ENCODE data around the gene SLC35C1. TPM values are rescaled to one million over a fixed set of nuclear protein-coding genes. Genes with fewer than 3 reads are reported as not detected.

The SLC35C1 gene
- total and polyA plus RNA-seq, 2 donors (not counting 3 experiments of a cell fraction or from before 2014, with no cell fraction given) = 8.5 to 19.8 TPM

DNA sequence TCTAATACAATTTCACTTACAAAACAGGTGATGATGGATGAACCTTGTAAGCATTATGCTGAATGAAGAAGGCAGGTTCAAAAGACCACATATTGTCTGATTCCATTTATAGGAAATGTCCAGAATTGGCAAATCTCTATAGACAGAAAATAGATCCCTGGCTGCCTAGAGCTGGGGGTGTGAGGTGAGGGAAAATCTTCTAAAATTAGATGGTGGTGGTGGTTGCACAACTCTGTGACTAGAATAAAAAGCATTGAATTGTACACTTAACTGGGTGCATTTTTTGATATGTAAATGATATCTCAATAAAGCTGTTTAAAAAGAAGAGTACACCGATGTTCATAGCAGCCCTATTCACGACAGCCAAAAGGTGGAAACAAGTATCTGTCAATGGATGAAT, 25.6 kb downstream of the SLC35C1 start:
- POLR2A ChIA-PET = interaction anchor here (0.9 kb wide), 1 partner anchor 12 kb away, joined by 3 read pairs; no protein-coding TSS in a partner anchor
- dilution Hi-C loops (cut with MboI; ENCODE audit: extremely low pct_ligation_motif_present, low sequenced_read_pairs) = no loop called here
- H3K27me3 ChIP-seq (ENCODE audit: control insufficient read depth in 2 of 2, insufficient read depth in 2 of 2, low read length in 2 of 2) = peaks cover 28 to 34% of the 10 kb centered on the region in 2 experiments

More for the DNA sequence above, 25.6 kb downstream of the SLC35C1 start:
- no peaks in the 10 kb centered on the region for H3K9me3 ChIP-seq (replicated peaks; ENCODE audit: control insufficient read depth, insufficient read depth, low read length)
- H3K4me1 ChIP-seq (ENCODE audit: control insufficient read depth, extremely low read depth, insufficient read depth, low read length) = no peaks in the 10 kb centered on the region
- CTCF ChIA-PET = no interaction called here
- no peak overlapping the region for H3K9ac ChIP-seq (replicated peaks; ENCODE audit: extremely low read depth, insufficient read depth, low read length)
- BruUV-seq (replicated peaks) = no TSS peak
- H3K79me2 ChIP-seq (ENCODE audit: control insufficient read depth, insufficient read depth, low read length) = no peaks in the 10 kb centered on the region
- H3K4me2 ChIP-seq (ENCODE audit: insufficient read depth, low read length) = no peak overlapping the region
- H4K20me1 ChIP-seq (replicated peaks; ENCODE audit: control insufficient read depth, extremely low read depth, insufficient read depth, low read length) = no peaks in the 10 kb centered on the region
- no peaks in the 10 kb centered on the region for H3K9me1 ChIP-seq (replicated peaks; ENCODE audit: control insufficient read depth, extremely low read depth, insufficient read depth, low read length)
- H3K27ac ChIP-seq (ENCODE audit: insufficient read depth, low read depth, low read length) = no peak overlapping the region
- intact Hi-C loops (cut with micrococcal nuclease) = no loop called here
- H3K4me3 ChIP-seq (replicated peaks in 1 of 3; ENCODE audit: insufficient read depth in 1 of 3, low read depth in 1 of 3, low read length in 3 of 3) = no peak overlapping the region
- H3K36me3 ChIP-seq (ENCODE audit: control insufficient read depth in 2 of 2, extremely low read depth in 1 of 2, insufficient read depth in 2 of 2, low read length in 2 of 2) = no peaks in the 10 kb centered on the region
- no peak for FAIRE-seq
- TF ChIP-seq, protein P1, sequence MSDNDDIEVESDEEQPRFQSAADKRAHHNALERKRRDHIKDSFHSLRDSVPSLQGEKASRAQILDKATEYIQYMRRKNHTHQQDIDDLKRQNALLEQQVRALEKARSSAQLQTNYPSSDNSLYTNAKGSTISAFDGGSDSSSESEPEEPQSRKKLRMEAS (IDR thresholded peaks at IDR 0.05; ENCODE audit: insufficient read depth, insufficient read length) = no peak
- no peak for TF ChIP-seq GATA2 (IDR thresholded peaks at IDR 0.05; ENCODE audit: insufficient read depth, insufficient read length, low read depth, low read length)
- TF ChIP-seq POLR2A (IDR thresholded peaks at IDR 0.05; ENCODE audit: low read depth, low read length) = no peak
- TF ChIP-seq MYC (IDR thresholded peaks at IDR 0.05; ENCODE audit: low read depth, low read length) = no peak
- no peak for TF ChIP-seq JUN (IDR thresholded peaks at IDR 0.05; ENCODE audit: borderline replicate concordance, insufficient read depth, insufficient read length, low read depth)
- no peak for TF ChIP-seq FOS (IDR thresholded peaks at IDR 0.05; ENCODE audit: borderline replicate concordance, insufficient read depth, low read length)
- TF ChIP-seq, protein P2, sequence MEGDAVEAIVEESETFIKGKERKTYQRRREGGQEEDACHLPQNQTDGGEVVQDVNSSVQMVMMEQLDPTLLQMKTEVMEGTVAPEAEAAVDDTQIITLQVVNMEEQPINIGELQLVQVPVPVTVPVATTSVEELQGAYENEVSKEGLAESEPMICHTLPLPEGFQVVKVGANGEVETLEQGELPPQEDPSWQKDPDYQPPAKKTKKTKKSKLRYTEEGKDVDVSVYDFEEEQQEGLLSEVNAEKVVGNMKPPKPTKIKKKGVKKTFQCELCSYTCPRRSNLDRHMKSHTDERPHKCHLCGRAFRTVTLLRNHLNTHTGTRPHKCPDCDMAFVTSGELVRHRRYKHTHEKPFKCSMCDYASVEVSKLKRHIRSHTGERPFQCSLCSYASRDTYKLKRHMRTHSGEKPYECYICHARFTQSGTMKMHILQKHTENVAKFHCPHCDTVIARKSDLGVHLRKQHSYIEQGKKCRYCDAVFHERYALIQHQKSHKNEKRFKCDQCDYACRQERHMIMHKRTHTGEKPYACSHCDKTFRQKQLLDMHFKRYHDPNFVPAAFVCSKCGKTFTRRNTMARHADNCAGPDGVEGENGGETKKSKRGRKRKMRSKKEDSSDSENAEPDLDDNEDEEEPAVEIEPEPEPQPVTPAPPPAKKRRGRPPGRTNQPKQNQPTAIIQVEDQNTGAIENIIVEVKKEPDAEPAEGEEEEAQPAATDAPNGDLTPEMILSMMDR (IDR thresholded peaks at IDR 0.05; ENCODE audit: extremely low read depth in 1 of 2, insufficient read depth in 1 of 2, low read depth in 1 of 2, low read length in 2 of 2) = no peak
- no peak for TF ChIP-seq POLR2AphosphoS5 (IDR thresholded peaks at IDR 0.05; ENCODE audit: insufficient read depth, low read depth, low read length)
- TF ChIP-seq EZH2 (IDR thresholded peaks at IDR 0.05; ENCODE audit: borderline replicate concordance, low read depth, low read length, severe bottlenecking) = no peak
- no peak for DNase-seq (ENCODE audit: low read depth, low spot score)
- no peak overlapping the region for H2AFZ ChIP-seq (ENCODE audit: low read depth, low read length)
